Esophagus mucosa (tissue), 1 donor: Measurements from ENCODE around the gene GADL1. TPM values are rescaled to one million over a fixed set of nuclear protein-coding genes. Genes with fewer than 3 reads are reported as not detected.

ENCODE experiments used
- ATAC-seq: fragments of 200-7000 bp; cut with Tn5 transposase; one replicate; pipeline ENCODE4 v1.9.1; 2020
- total RNA-seq: library from RNA; stranded (reverse); gene quantifications from one replicate; pipeline ENCODE4 v1.2.4, GENCODE V29; 2023
- donor health status: DM: yes; HTN: yes; CAD: no.

GADL1 gene, protein sequence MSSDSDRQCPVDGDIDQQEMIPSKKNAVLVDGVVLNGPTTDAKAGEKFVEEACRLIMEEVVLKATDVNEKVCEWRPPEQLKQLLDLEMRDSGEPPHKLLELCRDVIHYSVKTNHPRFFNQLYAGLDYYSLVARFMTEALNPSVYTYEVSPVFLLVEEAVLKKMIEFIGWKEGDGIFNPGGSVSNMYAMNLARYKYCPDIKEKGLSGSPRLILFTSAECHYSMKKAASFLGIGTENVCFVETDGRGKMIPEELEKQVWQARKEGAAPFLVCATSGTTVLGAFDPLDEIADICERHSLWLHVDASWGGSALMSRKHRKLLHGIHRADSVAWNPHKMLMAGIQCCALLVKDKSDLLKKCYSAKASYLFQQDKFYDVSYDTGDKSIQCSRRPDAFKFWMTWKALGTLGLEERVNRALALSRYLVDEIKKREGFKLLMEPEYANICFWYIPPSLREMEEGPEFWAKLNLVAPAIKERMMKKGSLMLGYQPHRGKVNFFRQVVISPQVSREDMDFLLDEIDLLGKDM
- total RNA-seq: not detected

DNA sequence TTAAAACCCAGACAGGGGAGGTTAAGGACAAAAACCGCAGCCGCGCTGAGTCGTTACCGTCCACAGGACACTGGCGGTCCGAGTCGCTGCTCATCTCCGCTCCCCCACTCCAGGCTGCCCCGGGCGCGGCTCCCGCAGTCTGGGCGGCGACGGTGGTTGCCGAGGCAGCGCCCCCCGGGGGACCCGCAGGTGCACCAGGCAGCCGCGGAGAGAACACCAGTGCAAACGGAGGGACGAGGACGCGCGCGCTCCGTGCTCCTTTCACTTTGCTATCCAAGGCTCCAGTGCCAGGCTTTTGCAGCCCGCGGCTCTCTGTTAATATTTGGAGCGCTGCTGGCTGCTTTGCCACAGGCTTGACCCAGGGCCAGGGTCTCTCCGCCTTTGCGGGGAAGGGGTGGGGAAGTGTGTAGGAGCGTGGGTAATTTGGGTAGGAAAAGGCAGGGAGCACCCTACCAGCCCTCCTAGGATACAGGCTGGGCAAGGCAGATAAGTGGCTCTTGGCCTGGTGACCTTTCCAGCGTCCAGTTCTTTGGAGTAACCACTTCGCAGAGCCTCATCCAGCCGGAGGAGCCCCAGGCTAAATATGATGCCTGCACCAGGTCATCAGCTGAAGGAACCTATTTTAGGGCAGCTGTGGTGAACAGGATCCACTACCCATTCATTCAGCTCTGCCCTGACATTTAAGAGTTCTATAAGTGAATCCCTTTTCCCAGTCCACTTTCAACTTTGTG, at the start of gene GADL1:
GADL1 (minus strand) TSS at position 141 of the 731 bp plus-strand sequence; CDS start at position 94, 47 bp downstream.
- no peak for ATAC-seq

DNA sequence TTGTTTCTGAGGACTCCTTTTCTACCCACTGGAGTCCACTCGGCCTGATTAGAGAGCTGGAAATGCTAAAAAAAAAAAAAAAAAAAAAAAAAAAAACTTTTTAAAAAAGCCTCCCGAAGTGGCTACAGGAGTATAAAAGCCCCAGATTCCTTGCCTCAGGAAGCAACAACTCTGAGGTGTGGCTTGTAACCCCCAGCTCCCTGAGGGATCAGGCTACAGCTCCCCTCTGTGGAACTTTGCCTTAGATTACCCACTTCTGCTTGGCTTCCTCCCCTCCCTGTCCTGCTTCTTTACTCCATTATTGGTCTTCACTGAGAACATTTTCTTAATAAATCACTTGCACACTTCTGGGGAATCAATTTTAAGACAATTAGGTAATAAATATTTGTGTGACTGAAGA, 49.7 kb upstream of the GADL1 start:
- ATAC-seq: no peak

DNA sequence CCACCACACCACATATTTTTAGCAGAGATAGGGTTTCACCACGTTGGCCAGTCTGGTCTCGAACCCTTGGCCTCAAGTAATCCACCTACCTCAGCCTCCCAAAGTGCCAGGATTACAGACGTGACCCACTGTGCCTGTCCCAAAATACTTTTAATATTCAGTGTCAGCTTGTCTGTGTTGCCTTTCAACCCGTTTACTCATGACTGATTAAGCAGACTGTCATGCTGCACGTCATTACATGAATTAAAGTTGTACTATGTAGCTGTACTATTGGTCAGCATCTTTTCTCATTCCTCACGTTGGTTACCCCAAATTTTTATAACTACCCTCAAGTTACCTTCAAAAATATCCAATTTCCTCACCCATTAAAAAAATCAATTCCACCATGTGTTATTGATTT, 48.7 kb upstream of the GADL1 start:
- no peak for ATAC-seq

DNA sequence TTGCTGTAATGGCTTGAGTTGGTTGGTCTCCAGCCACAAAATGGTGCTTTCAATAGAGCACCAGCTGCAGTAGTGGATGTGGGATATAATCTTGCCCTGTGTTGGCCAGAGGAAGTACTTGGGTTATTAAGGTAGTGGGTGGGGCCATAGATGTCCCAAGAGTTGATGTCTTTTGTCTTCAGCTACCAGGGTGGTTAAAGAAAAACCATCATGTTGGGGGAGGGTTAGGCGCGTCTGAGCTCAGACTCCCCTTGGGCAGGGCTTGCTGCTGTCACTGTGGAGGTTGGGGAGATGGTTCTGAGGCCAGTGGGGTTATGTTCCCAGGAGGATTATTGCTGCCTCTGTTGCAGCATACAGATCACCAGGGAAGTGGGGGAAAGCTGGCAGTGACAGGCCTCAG, 46.9 kb upstream of the GADL1 start:
- ATAC-seq: no peak

DNA sequence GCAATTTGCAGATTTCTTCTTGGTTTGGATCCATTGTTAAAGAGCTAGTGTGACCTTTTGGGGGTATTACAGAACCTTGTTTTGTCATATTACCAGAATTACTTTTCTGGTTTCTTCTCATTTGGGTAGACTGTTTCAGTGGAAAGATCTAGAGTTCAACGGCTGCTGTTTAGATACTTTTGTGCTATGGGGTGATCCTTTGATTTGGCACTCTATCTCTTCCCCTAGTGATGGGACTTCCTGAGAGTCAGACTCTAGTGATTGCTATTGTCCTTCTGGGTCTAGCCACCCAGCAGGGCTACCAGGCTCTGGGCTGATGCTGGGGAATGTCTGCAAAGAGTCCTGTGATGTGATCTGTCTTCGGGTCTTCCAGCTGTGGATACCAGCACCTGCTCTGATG, 46.3 kb upstream of the GADL1 start:
- no peak for ATAC-seq

DNA sequence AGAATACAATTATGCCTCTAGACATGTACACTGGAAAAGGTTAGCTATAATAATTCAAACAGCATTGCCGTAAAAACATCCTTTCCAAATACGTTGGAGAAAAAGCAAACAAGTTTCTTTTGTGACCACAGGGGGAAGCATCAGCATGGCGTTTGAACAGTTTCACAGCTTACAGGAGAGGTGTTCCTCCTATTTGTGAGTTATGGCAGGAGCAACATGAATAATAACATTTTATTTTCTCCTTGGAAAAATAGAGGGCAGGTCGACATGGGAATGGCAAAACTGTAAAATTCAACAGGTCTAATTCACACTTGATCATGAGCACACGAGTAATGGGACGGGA, 39.7 kb upstream of the GADL1 start:
- no peak for ATAC-seq

DNA sequence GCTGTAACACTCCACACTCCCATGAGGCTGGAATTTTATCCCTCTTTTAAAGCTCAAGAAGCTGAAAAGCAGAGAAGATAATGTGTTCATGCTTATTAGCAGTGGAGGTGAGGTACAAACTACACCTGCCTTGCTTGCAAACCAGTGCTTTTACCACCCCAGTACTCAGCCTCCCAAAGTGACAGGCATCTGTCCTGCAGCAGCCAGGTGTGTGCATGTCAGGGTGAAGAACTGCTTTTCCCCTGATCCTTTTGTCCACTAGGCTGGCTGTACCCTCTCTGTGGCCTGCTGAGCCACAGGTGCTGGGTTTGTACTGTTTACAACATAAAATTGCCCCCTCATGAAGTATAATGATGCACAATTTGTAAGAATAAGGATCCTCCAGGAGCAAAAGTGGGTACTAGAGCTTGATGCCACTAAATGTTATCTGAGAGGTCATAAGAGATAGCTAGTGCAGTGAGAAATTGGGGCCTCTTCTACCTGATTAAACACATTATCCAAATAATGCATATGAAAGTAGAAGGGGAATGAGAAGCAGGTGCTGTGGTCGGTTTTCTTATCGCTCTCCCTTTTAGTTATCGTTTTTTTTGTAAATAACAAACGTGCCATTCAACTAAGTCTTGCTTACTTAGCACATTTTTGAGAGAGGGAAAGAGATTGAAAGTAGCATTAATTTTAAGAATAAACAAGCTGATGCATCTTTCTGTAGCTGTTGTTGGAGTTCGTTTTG, 39.2 kb upstream of the GADL1 start:
- no peak for ATAC-seq

DNA sequence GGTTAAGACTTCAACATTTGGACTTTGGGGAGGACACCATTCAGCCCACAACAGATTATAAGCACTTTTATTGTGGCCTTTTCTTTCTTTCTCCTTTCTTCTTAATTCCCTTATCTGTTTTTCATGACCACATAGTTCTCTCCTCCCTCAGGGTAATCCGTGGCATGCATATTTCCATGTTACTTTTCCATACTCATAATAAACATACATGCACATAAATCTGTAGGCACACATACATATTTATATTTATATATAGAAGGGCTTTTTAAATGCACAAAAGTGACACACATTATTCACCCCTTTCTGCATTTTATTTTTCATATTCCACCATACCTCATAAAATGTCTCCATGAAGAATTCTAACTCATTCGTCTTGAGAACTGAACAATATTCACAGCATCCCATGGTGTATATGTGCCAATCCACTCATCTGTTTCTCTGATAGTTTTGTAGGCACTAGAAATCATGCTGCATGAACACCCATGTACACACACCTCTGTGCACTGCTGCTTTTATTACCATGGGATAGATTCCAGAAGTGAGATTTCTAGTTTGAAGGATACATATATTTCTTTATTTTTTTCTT, 38.1 kb upstream of the GADL1 start:
- ATAC-seq: no peak

DNA sequence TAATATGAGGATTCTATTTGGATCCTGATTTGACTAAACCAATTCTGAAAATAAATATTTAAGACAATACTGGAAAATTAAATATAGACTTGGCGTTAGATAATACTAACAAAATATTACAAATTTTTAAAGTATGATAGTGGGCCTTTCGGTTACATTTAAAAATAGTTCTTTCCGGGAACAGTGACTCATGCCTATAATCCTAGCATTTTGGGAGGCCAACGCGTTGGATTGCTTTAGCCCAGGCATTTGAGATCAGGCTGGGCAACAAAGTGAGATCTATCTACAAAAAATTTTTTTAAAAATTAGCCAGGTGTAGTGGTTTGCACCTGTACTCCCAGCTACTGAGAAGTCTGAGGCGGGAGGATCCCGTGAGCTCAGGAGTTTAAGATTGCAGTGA, 30.3 kb upstream of the GADL1 start:
- no peak for ATAC-seq

DNA sequence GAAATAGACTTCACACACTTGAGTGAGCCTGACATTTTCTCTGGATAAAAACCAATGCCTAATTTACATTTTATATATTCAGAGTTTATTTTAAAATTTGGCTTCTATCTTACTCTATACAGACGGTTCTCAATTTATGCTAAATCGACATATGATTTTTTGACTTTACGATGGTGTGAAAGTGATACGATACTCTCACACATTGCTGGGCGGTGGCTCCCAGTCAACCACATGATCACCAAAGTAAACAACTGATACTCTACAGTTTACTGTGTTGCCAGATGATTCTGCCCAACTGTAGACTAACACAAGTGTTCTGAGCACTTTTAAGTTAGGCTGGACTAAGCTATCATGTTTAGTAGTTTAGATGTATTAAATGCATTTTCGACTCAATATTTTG, 25.1 kb upstream of the GADL1 start:
- ATAC-seq: no peak

DNA sequence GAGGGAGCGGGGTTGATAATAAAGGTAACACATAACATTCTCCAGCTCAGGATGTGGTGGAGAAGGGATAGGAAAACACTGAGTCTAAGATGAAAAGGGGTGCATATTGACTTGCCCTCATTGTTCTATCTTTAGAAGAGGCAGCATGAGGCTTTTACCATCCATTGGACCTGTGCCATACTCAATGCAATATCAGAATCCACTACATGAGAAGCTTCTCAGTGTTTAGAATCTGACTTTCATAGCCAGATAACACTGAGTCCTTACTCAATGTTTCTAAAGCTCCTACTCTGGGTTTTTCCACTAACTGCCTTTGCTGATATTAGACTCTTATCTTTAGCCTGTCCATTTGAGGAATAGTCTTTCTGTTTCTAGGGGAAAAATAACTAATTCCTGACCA, 24.3 kb upstream of the GADL1 start:
- no peak for ATAC-seq

DNA sequence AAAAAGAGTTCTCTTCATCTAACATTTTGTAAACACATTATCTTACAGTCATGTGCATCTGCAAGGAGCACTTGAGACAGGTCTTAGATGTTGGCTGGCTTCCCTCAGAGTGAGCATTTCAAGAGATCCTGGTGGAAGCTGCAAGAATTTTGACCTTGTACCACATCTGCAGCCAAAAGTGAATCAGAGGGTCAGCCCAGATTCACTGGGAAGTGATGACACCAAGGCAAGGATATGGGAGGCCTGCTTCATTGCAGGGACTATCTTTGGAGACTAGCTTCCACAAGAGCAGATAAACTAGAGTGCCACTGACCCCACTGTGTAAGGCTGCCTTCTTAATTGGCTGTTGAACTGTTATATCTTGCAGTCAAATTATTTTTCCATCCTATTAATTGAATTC, 21.3 kb upstream of the GADL1 start:
- ATAC-seq: no peak

DNA sequence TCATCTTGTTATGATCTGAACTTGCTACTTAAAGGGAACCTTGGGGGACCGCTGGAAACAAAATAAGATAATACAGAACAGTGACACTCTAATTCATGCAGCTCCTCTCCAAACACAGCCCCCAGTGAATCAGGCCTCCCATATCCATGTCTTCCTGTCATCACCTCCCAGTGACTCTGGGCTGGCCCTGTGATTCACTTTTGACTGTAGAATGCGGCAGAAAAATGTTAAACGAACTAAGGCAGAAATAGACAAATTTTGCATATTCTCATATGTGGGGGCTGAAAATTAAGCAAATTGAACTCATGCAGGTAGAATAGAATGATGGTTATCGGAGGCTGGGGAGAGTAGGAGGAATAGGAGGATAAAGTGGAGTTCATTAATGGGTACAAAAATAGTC, 20.2 kb upstream of the GADL1 start:
- no peak for ATAC-seq

DNA sequence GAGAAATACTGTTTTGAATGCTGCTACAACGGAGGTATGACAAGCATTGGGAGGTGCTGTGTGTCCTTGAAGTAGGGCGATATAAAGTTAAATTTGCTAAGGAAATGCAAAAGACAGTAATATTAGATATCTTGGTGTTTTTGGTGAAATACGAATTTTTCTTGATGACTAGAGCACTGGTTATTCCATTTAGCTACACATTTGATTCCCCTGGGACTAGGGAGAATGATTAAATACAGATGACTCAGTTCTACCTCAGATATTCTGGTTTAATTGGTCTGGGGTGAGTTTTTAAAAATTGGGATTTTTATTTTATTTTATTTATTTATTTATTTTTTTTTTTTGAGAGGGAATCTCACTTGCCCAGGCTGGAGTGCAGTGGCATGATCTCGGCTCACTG, 18.7 kb upstream of the GADL1 start:
- ATAC-seq: no peak

DNA sequence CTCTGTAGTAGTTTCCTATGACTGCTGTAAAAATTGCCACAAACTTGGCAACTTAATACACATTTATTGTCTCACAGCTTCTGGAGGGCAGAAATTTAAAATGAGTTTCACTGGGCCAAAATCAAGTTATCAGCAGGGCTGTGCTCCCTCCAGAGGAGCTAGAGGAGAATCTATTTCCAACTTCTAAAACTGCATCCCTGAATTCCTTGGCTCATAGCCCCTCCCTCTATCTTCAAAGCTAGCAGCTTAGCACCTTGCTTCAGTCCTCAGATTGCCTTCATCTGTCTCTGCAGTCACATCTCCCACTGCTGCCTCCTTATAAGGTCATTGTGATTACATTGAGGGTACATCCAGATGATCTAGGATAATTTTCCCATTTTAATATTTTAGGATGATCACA, 17.8 kb upstream of the GADL1 start:
- ATAC-seq: no peak

DNA sequence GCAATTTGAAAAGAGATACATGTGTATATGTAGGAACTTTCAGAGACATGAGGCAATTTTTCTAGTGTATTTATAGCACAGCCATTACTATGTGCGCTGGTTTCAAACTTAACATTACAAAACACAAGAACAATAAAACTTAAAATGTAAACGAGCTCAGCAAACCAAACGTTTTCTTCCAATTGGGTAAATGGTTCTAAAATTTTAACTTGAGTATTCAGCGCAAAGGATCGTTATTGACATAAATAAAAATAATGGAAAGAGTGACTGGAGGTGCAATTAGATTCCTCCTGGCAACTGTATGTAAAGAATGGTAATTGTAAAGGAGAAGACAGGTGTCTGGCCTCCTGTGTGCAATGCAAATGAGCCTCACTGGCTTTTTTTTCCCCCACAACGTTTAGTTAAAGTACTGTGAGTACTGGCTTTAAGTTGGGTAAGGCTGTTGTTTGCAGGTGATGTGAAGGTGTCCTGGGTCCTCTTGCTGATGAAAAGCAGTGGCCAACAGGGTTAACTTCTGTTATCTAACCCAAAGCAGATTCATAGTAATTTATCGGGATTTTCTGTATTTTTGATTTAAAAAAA, 14.1 kb upstream of the GADL1 start:
- no peak for ATAC-seq

DNA sequence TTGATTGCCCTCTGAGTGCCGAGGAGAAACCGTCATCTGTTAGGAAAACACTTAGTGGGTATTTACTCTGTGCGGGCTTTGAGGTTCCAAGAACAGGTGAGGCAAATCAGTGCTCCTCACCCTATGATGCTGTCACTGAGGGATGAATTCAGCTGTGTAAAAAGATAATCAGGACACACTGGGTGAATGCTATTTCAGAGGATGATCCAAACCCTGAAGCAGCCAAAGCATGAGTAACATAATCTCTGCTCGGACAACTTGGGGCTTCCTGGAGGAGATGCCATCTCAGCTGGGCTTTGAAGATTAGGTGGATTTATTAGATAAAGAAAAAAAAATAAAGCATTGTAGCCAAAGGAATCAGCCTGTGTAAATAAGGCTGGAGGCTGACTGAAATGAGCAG, 10.5 kb upstream of the GADL1 start:
- ATAC-seq: no peak

DNA sequence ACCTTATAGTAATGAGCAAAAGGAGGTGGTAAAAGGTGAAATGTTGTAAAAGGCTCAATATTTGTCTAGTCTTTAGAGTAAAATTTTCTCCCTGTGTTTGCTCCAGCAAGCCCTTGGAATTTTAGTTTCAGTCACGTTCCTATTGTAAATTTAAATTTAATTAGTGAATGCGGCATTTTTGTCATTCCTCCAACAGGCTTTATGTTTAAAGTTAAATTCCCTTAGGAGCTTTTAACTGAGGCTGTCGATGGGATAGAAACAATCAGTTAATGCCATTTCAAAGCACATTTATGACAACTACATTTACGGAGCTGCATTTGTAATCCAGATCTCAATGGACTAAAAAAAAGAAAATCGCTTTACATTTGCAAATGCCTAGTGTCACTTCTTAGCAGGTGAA, 868 bp upstream of the GADL1 start:
- ATAC-seq: no peak

DNA sequence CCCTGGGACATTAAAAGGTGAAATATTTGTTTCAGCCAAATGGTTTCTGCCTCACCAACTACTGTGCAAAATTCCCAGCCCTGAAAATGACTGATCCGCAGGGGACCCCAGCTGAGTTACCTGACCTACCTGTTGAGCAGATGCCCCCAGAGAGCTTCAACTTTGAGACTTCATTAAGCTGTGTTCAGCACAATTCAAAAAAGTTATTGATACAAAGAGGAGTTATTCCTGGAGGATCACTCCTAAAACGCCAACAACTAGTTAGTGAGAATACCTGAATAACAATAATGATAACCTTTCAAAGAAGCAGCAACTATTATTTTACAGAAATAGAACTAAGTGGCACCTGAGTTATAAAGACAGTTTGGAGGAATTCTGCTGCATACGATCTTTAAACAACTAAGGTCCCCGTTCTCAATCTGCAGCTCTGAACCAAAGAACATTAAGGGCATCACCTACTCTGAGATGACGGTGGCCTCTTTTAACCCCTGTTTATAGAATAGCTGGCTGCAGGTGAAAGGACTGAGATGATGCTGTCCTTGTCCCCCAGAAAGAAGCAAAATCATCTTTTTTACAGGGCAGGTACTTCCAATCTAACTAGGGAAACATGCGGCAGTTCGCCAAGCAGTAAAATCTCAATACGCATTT, 659 bp downstream of the GADL1 start:
- no peak for ATAC-seq

DNA sequence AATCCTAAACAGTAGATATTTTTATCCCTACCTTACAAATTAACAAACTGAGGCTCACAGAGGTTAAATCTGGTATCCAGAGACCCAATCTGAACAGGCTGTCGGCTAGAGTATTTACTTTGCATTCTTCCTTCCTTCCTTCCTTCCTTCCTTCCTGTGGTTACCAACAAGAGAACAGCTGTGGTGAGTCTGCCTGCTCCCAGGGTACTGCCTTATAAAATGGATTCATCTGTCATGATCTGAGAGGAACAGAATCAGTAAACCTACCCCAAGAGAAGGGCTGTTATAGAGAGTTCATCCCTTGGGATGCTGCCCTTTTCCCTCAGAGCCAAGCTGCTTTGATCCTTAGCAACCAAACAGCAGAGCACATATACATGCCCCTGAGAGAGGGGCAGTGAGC, 3.6 kb downstream of the GADL1 start:
- ATAC-seq: no peak

DNA sequence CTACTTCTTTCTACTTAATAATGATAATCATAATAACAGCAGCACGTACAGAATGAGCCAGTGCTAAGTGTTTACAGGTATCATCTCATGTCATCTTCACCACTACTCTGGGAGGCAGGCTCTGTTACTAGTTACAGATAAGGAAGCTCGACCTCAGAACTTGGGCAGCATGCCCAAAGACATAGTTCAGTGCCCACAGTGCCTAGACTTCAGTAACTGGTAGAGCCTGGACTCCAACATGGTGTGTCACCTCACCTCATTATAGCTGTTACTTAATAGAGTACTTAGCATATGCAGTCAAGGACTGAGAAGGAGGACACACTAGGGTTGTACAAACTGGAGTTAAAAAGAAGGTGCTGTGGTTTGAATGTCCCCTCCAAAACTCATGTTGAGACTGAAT, 7.6 kb downstream of the GADL1 start:
- ATAC-seq: no peak

DNA sequence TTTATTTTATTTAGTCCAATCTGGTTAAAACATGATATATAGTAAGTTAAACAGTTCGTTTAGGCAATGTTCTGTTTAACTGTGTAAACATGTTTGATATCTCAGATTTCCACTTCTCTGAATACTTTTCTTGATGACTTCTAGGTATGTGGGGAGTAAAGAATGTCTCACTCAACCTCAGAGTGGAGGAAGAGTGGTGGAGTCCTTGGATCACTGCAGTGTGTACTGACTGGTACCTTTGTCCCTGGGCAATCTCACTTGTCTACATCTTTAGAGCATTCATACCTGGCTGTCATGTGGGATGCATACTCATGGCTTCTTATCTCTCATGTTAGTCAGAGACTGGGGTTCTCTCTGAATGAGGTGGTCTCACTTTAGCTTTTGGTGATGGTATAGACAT, 15.6 kb downstream of the GADL1 start:
- ATAC-seq: no peak
